Fibroblast of the aortic adventitia (primary cell): Measurements from ENCODE around the gene ARMC7. TPM values are rescaled to one million over a fixed set of nuclear protein-coding genes. Genes with fewer than 3 reads are reported as not detected.
"Not testable (repeated sequence)": the region's sequence is repeated elsewhere in the genome, so short reads cannot be mapped to it uniquely, and the experiment has no call there.

ENCODE experiments used
- DNase-seq: peaks from one replicate; pipeline ENCODE4 v3.0.0-alpha.2; 2010; ENCODE audit warnings: low read depth
- H3K4me3 ChIP-seq: 2 replicates; pipeline ENCODE4 v1.5.1; 2011; ENCODE audit warnings: low read depth, mild to moderate bottlenecking, control low read depth, low read length, moderate library complexity
- total RNA-seq: library from RNA; depleted of rRNA; stranded (reverse); fragments of >200 nt; gene quantifications from 2 replicates; pipeline ENCODE4 v1.2.3, GENCODE V29; 2012; ENCODE audit warnings: low replicate concordance
- TF ChIP-seq, protein P1 (sequence below): IDR thresholded peaks from 2 replicates; pipeline ENCODE4 v1.5.1; 2011; ENCODE audit warnings: mild to moderate bottlenecking, low read length, control low read depth, inconsistent platforms; ENCODE audit not compliant: insufficient read depth

The ARMC7 gene
- total RNA-seq, 1 donor: 3.4 TPM

DNA sequence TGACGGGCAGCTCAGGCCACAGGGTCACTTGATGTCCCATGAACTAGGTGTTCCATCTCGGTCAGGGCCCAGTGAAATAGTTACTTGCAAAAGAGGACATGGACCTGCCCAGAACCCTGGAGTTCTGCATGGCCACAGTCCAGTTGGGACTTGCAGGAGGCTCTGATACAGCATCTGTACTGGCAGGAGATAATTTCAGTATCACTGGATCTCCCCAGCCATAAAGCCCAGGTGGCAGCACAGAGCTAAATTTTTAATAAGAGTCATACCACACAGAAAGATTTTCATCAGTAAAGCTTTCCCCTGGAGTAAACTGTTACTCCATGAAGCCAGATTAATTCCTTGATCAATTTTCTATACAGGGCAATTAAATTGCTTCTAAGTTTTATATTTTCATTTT, 40.0 kb upstream of the ARMC7 start:
- TF ChIP-seq, protein P1, sequence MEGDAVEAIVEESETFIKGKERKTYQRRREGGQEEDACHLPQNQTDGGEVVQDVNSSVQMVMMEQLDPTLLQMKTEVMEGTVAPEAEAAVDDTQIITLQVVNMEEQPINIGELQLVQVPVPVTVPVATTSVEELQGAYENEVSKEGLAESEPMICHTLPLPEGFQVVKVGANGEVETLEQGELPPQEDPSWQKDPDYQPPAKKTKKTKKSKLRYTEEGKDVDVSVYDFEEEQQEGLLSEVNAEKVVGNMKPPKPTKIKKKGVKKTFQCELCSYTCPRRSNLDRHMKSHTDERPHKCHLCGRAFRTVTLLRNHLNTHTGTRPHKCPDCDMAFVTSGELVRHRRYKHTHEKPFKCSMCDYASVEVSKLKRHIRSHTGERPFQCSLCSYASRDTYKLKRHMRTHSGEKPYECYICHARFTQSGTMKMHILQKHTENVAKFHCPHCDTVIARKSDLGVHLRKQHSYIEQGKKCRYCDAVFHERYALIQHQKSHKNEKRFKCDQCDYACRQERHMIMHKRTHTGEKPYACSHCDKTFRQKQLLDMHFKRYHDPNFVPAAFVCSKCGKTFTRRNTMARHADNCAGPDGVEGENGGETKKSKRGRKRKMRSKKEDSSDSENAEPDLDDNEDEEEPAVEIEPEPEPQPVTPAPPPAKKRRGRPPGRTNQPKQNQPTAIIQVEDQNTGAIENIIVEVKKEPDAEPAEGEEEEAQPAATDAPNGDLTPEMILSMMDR: peak; percentile 47
- H3K4me3 ChIP-seq: no peak overlapping the region
- peak; percentile 40 for DNase-seq

GRCh38 chr17:75071478-75072271, 38.1 kb upstream of the ARMC7 start:
- not testable (repeated sequence) for DNase-seq, H3K4me3 ChIP-seq

GRCh38 chr17:75072909-75073308, 36.9 kb upstream of the ARMC7 start:
- DNase-seq, H3K4me3 ChIP-seq: not testable (repeated sequence)

GRCh38 chr17:75073618-75074047, 36.1 kb upstream of the ARMC7 start:
- TF ChIP-seq, protein P1: no peak
- DNase-seq: peak; percentile 42
- H3K4me3 ChIP-seq: no peak overlapping the region

- DNase-seq: no peak
These were observed 35.2 kb upstream of the ARMC7 start for GRCh38 chr17:75074532-75074931.

GRCh38 chr17:75075597-75076336, 34.0 kb upstream of the ARMC7 start:
- TF ChIP-seq, protein P1: no peak
- no peak for DNase-seq
- H3K4me3 ChIP-seq: no peak overlapping the region

More at GRCh38 chr17:75074532-75074931, 35.2 kb upstream of the ARMC7 start:
- TF ChIP-seq, protein P1: no peak
- H3K4me3 ChIP-seq: no peak overlapping the region

- TF ChIP-seq, protein P1: no peak
- no peak overlapping the region for H3K4me3 ChIP-seq
- DNase-seq: no peak
These were observed 32.7 kb upstream of the ARMC7 start for GRCh38 chr17:75077072-75077495.
